NAMALWA (cell line): ENCODE data around the gene CAPN2.

Experiments
- DNase-seq: peaks from one replicate; pipeline ENCODE4 v3.0.0-alpha.2; 2015; ENCODE audit warnings: low spot score

CAPN2 gene

GRCh38 chr1:223712194-223712849 is at the start of gene CAPN2:
Gene CAPN2, plus strand, starts transcription at chr1:223712539. Its CDS starts 102 bp downstream, at chr1:223712641.
- DNase-seq = no peak

- DNase-seq = no peak
These were observed 49.4 kb upstream of the CAPN2 start for GRCh38 chr1:223662943-223663342.

- no peak for DNase-seq
These were observed 48.2 kb upstream of the CAPN2 start for GRCh38 chr1:223664106-223664505.

GRCh38 chr1:223665592-223666312 is 46.6 kb upstream of the CAPN2 start, which contains the start of gene CAPN8:
Gene CAPN8, minus strand, starts transcription at chr1:223665701. Its CDS starts 55 bp downstream, at chr1:223665646.
- DNase-seq = no peak

GRCh38 chr1:223667484-223668182 is 44.7 kb upstream of the CAPN2 start:
- no peak for DNase-seq

GRCh38 chr1:223669003-223669795 is 43.1 kb upstream of the CAPN2 start:
- no peak for DNase-seq

- peak; percentile 20 for DNase-seq
These were observed 41.7 kb upstream of the CAPN2 start for GRCh38 chr1:223670458-223671159.

GRCh38 chr1:223674119-223674890 is 38.0 kb upstream of the CAPN2 start:
- peak; percentile 13 for DNase-seq

- DNase-seq = no peak
These were observed 33.5 kb upstream of the CAPN2 start for GRCh38 chr1:223678841-223679240.

- DNase-seq = no peak
These were observed 32.2 kb upstream of the CAPN2 start for GRCh38 chr1:223680188-223680587.

GRCh38 chr1:223682502-223682901 is 29.8 kb upstream of the CAPN2 start:
- DNase-seq = no peak

- peak; percentile 70 for DNase-seq
These were observed 28.5 kb upstream of the CAPN2 start for GRCh38 chr1:223683586-223684487.

GRCh38 chr1:223684488-223684792 is 27.9 kb upstream of the CAPN2 start:
- DNase-seq = no peak

GRCh38 chr1:223691121-223691520 is 21.2 kb upstream of the CAPN2 start:
- no peak for DNase-seq

- DNase-seq = no peak
These were observed 17.3 kb upstream of the CAPN2 start for GRCh38 chr1:223695014-223695548.

- DNase-seq = no peak
These were observed 16.4 kb upstream of the CAPN2 start for GRCh38 chr1:223695941-223696340.

GRCh38 chr1:223700388-223700918 is 11.9 kb upstream of the CAPN2 start:
- DNase-seq = no peak

GRCh38 chr1:223700942-223701637 is 11.2 kb upstream of the CAPN2 start:
- no peak for DNase-seq
